ENCODE measurements around the gene TMEM63A. TPM values are rescaled to one million over a fixed set of nuclear protein-coding genes. Genes with fewer than 3 reads are reported as not detected.

TMEM63A gene
- total RNA-seq, 1 donor from 2014 or later = 5.1 TPM

GRCh38 chr1:225845571-225846259 lies 36.5 kb downstream of the TMEM63A start:
- DNase-seq (ENCODE audit: low spot score) = peak; percentile 93
- Histone ChIP-seq H3K9me3 (ENCODE audit: low read depth) (no peaks in the 10 kb centered on the region), H3K79me2 (ENCODE audit: low read depth) (no peaks in the 10 kb centered on the region), H2AFZ (replicated peaks) (no peak overlapping the region), H4K20me1 (ENCODE audit: low read depth) (no peaks in the 10 kb centered on the region), H3F3A (ENCODE audit: low read depth) (no peaks in the 10 kb centered on the region), H3K36me3 (no peaks in the 10 kb centered on the region), H3K4me1 (no peaks in the 10 kb centered on the region), H3K27me3 (no peaks in the 10 kb centered on the region), H3K4me3 (no peak overlapping the region), H3K27ac (no peak overlapping the region), H3K4me2 (no peak overlapping the region), H3K9ac (no peak overlapping the region)
- H3K36me3 Mint-ChIP-seq = peaks cover 12% of the 10 kb centered on the region
- no peak overlapping the region for H3K27ac Mint-ChIP-seq
- no peak overlapping the region for H3K4me3 Mint-ChIP-seq
- H3K9me3 Mint-ChIP-seq = no peaks in the 10 kb centered on the region
- no peak for TF ChIP-seq EZH2 (IDR thresholded peaks at IDR 0.05)
- TF ChIP-seq EZH2phosphoT487 (IDR thresholded peaks at IDR 0.05) = no peak
- TF ChIP-seq CTCF (IDR thresholded peaks at IDR 0.05) = peak; percentile 82
- H3K27me3 Mint-ChIP-seq (ENCODE audit: insufficient read depth, low read depth) = peaks cover 2% of the 10 kb centered on the region
- H3K4me1 Mint-ChIP-seq = peaks cover 23% of the 10 kb centered on the region

DNA sequence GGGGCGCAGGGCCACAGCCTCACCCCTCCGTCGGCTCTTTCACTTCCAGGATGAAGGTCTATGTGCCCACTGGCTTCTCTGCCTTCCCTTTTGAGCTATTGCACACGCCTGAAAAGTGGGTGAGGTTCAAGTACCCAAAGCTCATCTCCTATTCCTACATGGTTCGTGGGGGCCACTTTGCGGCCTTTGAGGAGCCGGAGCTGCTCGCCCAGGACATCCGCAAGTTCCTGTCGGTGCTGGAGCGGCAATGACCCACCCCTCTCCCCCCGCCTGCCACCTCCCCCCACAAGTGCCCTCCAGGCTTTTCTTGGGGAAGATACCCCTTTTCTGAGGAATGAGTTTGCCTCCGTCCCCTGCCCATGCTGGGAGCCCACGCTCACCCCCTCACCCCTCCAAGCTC lies 37.1 kb downstream of the TMEM63A start:
- Histone ChIP-seq H3K27ac (no peak overlapping the region), H3K36me3 (no peaks in the 10 kb centered on the region), H4K20me1 (ENCODE audit: low read depth) (no peaks in the 10 kb centered on the region), H3F3A (ENCODE audit: low read depth) (no peaks in the 10 kb centered on the region), H3K4me3 (no peak overlapping the region), H3K4me1 (no peaks in the 10 kb centered on the region), H3K9me3 (ENCODE audit: low read depth) (no peaks in the 10 kb centered on the region), H3K4me2 (no peak overlapping the region), H3K27me3 (no peaks in the 10 kb centered on the region), H3K79me2 (ENCODE audit: low read depth) (no peaks in the 10 kb centered on the region), H3K9ac (no peak overlapping the region), H2AFZ (replicated peaks) (no peak overlapping the region)
- Mint-ChIP-seq H3K4me1 (peaks cover 21% of the 10 kb centered on the region), H3K27me3 (ENCODE audit: insufficient read depth, low read depth) (peaks cover 2% of the 10 kb centered on the region), H3K36me3 (peaks cover 14% of the 10 kb centered on the region), H3K9me3 (no peaks in the 10 kb centered on the region), H3K4me3 (no peak overlapping the region), H3K27ac (no peak overlapping the region)
- TF ChIP-seq CTCF (IDR thresholded peaks at IDR 0.05) = no peak
- no peak for TF ChIP-seq EZH2phosphoT487 (IDR thresholded peaks at IDR 0.05)
- no peak for TF ChIP-seq EZH2 (IDR thresholded peaks at IDR 0.05)
- no peak for DNase-seq (ENCODE audit: low spot score)

DNA sequence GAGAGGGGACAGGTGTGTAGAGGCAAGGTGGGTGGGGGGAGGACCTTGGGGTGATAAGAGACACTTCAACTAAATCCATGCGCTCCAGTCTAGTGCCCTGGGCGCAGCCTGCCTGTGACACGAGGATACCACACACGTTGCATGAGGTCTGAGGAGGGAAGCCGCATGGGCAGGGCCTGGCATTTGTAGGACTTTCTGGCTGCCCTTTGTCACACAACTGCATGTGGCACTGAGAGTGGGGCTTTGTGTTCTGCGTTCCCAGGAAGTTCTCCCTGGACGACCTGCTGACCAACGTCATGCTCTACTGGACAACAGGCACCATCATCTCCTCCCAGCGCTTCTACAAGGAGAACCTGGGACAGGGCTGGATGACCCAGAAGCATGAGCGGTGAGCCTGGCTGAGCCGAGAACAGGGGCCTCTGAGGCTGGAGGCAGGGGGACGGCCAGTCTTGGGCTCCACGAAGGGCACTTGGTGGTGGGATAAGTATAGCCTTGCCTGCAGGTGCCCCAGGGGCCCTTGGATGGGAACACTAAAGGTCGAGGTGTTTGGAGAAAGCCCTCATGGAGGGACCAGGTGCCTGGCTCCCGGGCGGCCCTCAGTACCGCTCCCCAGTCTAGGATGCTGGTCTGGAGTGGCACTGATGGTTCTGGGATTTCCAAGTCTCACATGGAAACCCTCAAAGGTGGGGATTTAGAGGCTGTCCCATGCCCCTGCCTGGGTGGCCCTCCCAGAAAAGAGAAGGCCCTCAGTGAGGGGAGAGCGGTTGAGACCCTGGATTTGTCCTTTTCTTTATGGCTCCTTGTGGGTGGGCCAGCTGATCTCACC lies 37.7 kb downstream of the TMEM63A start:
- Mint-ChIP-seq H3K36me3 (peaks cover 14% of the 10 kb centered on the region), H3K27me3 (ENCODE audit: insufficient read depth, low read depth) (peaks cover 2% of the 10 kb centered on the region), H3K4me1 (peaks cover 17% of the 10 kb centered on the region), H3K4me3 (no peak overlapping the region), H3K27ac (peak overlapping the region; percentile 21), H3K9me3 (no peaks in the 10 kb centered on the region)
- H3K9me3 ChIP-seq (ENCODE audit: low read depth) = no peaks in the 10 kb centered on the region
- H2AFZ ChIP-seq (replicated peaks) = no peak overlapping the region
- no peak overlapping the region for H3K4me3 ChIP-seq
- DNase-seq (ENCODE audit: low spot score) = no peak
- no peaks in the 10 kb centered on the region for H3K4me1 ChIP-seq
- no peak overlapping the region for H3K9ac ChIP-seq
- no peaks in the 10 kb centered on the region for H3K27me3 ChIP-seq
- no peaks in the 10 kb centered on the region for H4K20me1 ChIP-seq (ENCODE audit: low read depth)
- H3K27ac ChIP-seq = no peak overlapping the region
- H3F3A ChIP-seq (ENCODE audit: low read depth) = no peaks in the 10 kb centered on the region
- no peak for TF ChIP-seq CTCF (IDR thresholded peaks at IDR 0.05)
- TF ChIP-seq EZH2phosphoT487 (IDR thresholded peaks at IDR 0.05) = no peak
- TF ChIP-seq EZH2 (IDR thresholded peaks at IDR 0.05) = no peak
- H3K79me2 ChIP-seq (ENCODE audit: low read depth) = no peaks in the 10 kb centered on the region
- H3K4me2 ChIP-seq = no peak overlapping the region
- H3K36me3 ChIP-seq = no peaks in the 10 kb centered on the region
